NCI-H748 treated with DMSO at 0.1 percent for 48 hours (cell line): ENCODE results near the gene MEX3D.

ENCODE experiments used
- DNase-seq: peaks from one replicate; lab custom pipeline; 2025; lab: John Stamatoyannopoulos, UW

Gene MEX3D

DNA sequence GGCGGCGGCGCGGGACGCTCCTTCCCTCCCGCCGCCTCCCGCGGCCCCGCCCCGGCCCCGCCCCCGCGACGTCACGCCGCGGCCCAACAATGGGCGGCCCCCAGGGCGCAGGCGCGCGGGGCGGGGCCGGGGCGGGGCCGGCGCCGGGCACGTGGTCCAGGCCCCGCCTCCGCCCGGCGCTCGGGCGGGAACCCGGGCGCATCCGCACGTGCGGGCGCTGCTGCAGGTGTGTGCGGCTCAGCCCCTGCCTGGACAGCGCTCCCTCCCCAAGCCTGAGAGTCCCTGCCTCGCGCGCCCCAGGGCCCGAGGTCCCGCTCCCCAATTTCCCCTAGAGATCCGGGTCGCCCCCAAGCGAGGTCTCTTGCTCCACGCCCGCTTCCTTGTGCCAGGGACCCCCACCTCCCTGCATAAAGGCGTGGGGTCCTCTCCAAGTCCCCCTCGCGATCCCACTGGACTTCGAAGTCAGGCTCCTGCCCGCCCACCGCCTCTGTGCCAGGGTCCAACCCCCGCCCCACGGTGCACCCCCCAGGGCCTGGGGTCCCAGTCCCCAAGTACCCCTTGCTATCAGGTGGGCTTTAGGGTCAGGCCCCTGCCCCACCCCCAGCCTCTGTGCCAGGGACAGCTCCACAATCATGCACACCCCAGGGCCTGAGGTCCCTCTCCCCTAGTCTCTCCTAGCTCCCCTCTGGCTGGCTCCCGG lies at the start of gene MEX3D:
TSS of gene MEX3D (minus strand) at position 6 of the 700 bp plus-strand sequence. CDS start 267 bp downstream, outside the sequence.
- peak; percentile 12 for DNase-seq

- DNase-seq = no peak
Measured at GRCh38 chr19:1616875-1617274, 48.8 kb upstream of the MEX3D start.

DNA sequence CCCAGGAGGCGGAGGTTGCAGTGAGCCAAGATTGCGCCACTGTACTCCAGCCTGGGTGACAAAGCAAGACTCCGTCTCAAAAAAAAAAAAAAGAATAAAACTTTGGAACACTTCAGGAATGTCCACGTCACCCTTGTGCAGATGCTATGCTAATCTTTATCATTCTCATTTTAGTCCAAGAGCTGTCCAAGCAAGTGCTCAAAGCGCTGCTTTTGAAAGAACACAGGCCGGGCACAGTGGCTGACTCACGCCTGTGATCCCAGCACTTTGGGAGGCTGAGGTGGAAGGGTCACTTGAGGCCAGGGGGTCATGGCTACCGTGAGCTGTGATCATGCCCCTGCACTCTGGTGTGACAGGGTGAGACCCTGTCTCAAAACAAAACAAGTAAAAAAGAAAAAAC lies 48.3 kb upstream of the MEX3D start:
- DNase-seq = no peak

DNA sequence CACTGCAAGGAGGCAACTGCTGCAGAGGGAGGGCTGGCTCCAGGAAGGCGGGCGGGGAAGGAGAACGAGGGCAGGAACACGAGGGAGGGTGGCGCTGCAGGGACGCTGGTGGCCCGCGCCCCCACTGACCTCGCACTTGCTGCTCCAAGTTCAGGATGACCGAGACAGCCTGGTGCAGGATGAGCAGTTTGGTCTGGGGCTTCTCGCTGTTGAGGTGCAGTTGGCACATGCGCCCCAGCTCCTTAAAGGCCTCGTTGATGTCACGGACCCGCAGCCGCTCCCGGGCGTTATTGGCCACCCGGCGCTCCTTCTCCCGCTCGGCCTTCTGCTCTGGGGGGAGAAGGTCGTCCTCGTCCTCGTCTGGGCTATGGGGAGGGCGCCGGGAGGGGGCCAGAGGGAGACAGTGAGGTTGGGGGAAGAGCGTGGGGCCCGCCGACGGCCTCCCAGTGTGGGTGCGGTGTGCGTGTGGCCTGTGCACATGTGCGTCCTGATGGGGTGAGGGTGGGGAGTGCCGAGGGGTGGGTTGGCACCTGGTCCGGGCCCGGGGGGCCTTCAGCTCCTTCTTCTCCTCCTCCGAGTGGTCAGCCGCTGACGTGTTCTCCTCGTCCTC lies 47.1 kb upstream of the MEX3D start:
- DNase-seq = no peak

- no peak for DNase-seq
Measured at GRCh38 chr19:1613808-1614570, 45.9 kb upstream of the MEX3D start.

- DNase-seq = no peak
Measured at GRCh38 chr19:1613146-1613545, 45.0 kb upstream of the MEX3D start.

DNA sequence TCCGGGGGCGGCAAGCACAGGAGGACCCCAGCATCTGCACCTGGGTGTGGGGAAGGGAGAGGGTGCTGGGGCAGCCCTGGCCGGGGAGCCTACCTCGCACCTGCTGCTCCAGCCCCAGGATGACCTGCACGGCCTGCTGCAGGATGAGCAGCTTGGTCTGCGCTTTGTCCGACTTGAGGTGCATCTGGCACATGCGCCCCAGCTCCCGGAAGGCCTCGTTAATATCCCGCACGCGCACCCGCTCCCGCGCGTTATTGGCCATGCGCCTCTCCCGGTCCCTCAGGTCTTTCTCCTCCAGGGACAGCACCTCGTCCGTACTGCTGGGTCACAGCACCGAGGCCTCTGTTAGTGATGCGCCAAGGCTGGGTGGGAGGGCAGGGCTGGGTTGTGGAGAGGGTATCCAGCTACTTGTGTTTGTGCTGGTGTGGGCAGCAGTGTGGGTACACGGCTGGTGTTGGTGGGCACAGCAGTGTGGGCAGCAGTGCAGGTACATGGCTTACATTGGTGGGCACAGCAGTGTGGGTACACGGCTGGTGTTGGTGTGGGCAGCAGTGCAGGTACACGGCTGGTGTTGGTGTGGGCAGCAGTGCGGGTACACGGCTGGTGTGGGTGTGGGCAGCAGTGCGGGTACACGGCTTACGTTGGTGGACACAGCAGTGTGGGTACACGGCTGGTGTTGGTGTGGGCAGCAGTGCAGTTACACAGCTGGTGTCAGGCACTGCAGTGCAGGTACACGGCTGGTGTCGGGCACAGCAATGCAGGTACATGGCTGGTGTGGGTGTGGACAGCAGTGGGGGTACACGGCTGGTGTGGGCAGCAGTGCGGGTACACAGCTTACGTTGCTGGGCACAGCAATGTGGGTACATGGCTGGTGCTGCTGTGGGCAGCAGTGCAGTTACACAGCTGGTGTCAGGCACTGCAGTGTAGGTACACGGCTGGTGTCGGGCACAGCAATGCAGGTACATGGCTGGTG lies 44.3 kb upstream of the MEX3D start:
- DNase-seq = no peak

DNA sequence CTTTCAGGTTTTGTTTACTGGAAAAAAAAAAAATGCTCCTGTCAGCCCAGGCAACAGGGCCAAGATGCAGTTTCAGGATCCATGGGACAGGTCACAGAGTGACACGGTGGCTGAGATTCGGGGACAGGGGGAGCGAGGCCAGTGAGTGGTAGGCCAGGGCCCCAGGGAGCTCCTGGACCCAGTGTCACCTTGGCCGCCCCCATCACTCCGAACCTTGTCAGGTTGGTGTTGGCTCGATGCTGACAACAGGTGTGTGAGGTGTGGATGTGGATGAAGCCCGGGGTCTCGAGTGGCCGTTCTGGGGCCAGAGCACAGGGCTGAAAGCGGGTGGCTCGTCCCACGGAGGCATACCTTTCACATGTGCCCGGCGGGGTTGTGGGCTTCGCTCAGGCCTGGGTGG lies 43.2 kb upstream of the MEX3D start:
- no peak for DNase-seq

DNA sequence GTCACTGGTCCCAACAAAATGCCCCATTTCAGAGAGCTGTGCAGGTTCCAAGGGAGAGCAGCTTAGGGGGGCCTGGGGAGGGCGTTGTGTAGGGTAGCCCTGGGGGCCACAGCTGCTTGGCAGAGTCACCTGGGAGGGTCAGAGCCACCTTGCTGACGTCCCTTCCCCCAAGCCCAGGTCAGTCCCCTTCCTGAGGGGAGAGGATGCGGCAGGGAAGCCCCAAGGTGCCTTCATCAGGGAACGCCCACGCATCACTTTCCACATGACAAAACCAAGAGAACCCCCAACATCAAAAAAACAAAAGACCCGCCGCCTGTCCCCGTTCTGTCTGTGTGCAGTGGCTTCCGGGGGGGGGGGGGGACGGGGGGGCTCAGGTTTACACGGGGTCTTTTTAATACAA lies 42.5 kb upstream of the MEX3D start:
- no peak for DNase-seq

DNA sequence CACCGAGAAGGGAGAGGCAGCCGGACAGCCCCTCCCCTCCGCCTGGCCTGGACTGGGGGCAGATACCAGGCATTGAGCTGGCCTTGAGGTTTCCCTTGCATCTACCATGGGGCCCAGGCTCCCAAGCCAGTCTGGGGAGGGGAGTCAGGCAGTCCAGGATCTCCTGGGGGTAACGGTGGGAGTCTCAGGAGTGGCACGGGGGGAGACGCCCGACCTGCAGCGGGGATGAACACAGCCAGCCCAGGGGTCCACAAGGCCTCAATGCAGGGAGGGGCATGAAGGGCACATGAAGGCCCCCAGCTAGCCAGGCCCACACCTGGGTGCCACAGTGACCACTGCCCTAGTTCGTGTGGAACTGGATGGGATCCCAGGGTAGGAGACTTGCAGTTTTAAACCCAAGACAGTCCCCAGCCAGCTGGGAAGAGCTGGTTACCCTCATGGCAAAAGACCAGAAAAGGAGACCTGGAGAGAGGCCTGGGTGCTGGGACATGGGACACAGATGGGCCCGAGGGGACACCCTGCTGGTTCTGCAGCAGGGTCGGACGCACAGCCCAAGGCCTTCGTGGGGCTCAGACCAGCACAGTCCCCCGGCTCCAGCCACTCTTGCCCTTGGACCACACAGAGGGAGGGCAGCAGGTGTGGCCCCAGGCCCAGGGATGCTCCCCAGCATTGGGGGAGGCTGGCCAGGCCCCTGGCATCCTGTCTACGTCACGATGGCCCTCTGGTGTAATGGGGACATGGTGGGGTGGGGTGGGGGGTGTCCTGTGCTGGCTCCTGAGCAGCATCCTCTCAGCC lies 41.8 kb upstream of the MEX3D start:
- no peak for DNase-seq

DNA sequence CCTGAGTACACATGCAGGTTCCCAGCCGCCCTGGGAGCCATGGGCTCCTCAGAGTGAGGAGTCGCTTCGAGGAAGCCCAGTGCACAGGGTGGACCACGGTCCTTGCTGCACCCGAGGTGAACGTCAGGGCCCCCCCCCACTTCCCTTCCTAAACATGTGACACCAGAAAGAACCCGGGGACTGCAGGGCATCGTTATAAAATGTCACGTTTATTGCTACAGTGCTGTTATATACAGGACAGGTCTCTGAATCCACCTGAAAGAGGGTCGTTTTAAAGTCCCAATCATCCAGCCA lies 40.9 kb upstream of the MEX3D start:
- DNase-seq = no peak

DNA sequence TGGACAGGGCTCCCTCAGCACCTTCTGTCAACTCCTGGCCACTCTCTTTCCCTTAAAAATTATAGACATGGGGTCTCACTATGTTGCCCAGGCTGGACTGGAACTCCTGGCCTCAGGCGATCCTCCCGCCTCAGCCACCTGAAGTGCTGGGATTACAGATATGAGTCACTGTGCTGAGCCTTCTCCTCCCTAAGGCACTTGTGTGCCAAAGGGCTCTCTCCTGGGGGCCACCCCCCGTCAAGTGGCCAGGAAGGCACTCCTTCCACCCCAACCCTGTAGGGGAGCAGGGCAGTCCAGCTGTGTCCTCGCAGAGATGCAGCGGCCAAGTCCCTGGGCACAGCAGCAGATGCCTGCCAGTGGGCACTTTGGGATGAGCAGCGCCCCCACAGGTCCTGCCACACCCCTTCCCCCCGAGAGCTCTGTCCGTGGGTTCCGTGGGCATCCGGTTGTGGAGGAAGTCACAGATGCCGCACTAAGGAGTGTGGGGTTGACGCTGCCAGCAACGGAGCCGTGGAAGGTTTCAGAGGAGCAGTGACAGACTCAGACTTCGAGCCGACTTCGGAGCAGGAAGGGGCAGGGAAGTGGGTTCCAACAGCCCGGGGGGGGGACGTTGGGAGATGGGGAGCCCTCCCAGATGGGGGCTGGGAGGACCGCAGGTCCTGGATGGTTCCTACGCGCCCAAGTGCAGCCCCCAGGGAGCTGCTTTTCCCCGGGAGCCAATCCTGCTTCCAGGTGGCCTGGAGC lies 40.4 kb upstream of the MEX3D start:
- no peak for DNase-seq

GRCh38 chr19:1606138-1606651 lies 38.1 kb upstream of the MEX3D start:
- DNase-seq = no peak

DNA sequence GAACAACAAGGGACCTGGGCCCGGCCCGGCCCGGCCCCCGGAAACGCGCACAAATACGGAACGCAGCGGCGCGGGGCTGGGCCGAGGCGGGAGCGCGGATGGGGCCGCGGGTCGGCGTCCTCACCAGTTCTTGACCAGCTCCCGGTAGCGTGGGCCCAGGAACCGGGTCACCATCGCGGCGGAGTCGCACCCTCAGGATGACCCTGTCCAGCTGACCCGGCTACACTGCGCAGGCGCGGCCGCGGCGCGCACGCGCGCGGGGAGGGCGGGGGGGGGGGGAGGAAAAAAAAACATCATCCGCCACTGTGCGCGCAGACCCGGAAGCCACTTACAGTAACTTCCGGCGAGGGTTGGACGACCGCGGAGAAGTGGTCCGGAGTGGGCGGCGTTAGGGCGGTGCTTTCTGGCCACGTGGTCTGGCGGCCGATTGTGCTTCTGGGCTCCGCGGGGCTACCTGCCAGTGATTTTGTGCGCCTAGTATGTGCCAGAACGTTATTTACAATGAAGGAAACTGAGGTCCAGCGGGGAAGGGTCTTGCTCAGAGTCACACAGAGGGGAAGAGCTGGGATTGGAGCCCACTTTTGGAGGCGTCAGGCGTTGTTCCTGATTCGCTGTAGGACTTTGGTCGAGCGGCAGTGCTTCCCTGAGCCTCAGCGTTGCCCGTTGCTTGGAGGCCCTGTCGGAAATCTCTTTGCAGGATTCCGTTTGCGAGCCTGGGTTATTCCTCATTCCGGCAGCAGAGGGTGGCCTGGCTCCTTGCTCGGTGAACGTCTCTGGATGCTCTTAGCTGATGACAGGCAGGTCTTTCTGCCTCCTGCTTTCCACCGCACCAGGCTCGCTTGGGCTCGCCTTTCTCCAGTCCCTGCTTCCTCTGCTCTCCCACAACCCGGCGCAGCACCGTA lies 37.4 kb upstream of the MEX3D start, which contains the start of gene UQCR11:
TSS of gene UQCR11 (minus strand) at position 227 of the 902 bp plus-strand sequence. CDS start at position 174, 53 bp downstream.
- DNase-seq = peak; percentile 74

DNA sequence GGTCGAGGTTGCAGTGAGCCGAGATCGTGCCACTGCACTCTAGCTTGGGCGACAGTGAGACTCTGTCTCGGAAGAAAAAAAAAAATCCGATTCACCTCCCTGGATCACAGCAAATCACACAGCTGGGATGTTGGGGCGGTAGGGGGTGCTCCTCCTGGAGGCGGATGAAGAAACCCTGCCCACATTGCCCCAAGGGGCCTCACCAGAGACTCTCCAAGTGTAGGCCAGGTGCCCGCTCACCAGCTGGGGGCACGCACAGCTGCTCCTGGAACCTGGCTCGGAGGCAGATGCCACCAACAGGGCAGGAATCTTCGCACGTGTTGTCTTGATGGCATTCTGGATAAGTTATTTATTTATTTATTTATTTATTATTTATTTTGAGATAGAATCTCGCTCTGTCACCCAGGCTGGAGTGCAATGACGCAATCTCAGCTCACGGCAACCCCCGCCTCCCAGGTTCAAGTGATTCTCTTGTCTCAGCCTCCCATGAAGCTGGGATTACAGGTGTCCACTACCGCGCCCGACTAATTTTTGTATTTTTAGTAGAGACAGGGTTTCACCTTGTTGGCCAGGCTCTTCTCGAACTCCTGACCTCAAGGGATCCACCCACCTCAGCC lies 34.1 kb upstream of the MEX3D start:
- no peak for DNase-seq

GRCh38 chr19:1601613-1602064 lies 33.5 kb upstream of the MEX3D start:
- DNase-seq = no peak

DNA sequence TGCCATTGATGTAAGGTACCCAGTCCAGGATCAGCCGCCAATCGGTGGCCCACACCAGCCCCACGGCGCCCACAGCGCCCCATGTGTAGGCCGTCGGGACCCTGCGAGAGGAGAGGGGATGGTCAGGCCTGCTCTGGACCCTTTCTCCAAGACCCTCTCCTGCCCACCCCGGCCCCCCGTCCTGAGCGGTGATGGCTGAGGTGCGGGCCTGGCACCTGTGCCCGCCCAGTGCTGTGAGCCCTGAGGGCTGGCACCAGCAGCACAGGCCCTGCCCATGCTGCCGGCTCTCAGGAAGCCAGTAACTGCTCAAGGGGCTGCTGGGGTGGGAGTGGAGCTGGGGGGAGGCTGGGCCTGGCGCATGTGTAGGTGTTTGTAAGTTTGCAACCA lies 31.3 kb upstream of the MEX3D start:
- DNase-seq = no peak

DNA sequence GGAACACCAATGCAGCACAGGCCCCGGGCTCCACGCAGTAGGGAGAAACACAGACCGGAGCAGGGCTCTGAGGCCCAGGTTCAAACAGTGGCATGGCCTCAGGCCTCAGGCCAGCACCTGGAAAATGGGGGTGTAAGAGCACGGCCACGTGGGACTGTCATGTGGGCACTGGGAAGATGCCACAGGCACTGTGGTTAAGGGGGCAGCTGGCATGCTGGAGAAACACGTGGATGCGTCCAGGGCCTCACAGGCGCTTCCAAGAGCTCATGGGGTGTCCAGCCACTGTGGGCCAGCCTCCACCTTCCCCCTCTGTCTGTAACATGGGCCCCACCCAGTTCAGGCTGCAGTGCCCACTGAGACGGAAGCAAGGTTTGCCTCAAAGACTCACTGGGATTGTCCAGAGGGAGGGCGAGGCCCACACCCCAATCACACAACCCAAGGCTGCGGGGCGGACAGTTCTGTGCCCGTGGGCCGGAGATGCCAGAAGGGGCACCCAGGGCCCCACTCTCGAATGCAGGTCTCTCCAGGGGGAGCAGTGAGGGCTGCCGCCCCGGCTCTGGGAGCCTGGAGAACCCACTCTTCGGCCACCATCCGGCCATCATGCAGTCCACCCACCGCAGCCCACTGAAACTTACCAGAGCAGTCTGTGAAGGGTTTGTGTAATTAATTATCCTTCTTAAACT lies 30.8 kb upstream of the MEX3D start:
- no peak for DNase-seq
